Activated naive CD4-positive, alpha-beta T cell treated with anti-CD3 and anti-CD28 coated beads, Interleukin-2, amount 50 U/mL, for 24 hours (primary cell): ENCODE measurements around the gene MDM2.
"Not testable (repeated sequence)": the region's sequence is repeated elsewhere in the genome, so short reads cannot be mapped to it uniquely, and the experiment has no call there.

Source experiments
- H3K27ac Mint-ChIP-seq: one replicate; pipeline ENCODE4 v1.8.0; 2021; ENCODE audit warnings: mild to moderate bottlenecking, mixed read lengths
- H3K27me3 Mint-ChIP-seq: one replicate; pipeline ENCODE4 v1.8.0; 2021; ENCODE audit warnings: mixed read lengths
- H3K36me3 Mint-ChIP-seq: one replicate; pipeline ENCODE4 v1.8.0; 2021; ENCODE audit warnings: mixed read lengths
- H3K4me1 Mint-ChIP-seq: one replicate; pipeline ENCODE4 v1.8.0; 2021; ENCODE audit warnings: mixed read lengths
- H3K4me3 Mint-ChIP-seq: one replicate; pipeline ENCODE4 v1.8.0; 2021; ENCODE audit warnings: mild to moderate bottlenecking, mixed read lengths
- H3K9me3 Mint-ChIP-seq: one replicate; pipeline ENCODE4 v1.8.0; 2021; ENCODE audit warnings: mixed read lengths

MDM2 gene

GRCh38 chr12:68825569-68826217 is 17.7 kb downstream of the MDM2 start:
- peaks cover 56% of the 10 kb centered on the region for H3K4me1 Mint-ChIP-seq
- H3K27ac Mint-ChIP-seq: peak overlapping the region; percentile 94
- H3K27me3 Mint-ChIP-seq: no peaks in the 10 kb centered on the region
- H3K9me3 Mint-ChIP-seq: no peaks in the 10 kb centered on the region
- H3K4me3 Mint-ChIP-seq: peak overlapping the region; percentile 73
- peaks cover 29% of the 10 kb centered on the region for H3K36me3 Mint-ChIP-seq

GRCh38 chr12:68827895-68828671 is 20.1 kb downstream of the MDM2 start:
- no peaks in the 10 kb centered on the region for H3K9me3 Mint-ChIP-seq
- no peaks in the 10 kb centered on the region for H3K27me3 Mint-ChIP-seq
- peak overlapping the region; percentile 68 for H3K4me3 Mint-ChIP-seq
- peaks cover 45% of the 10 kb centered on the region for H3K4me1 Mint-ChIP-seq
- peaks cover 30% of the 10 kb centered on the region for H3K36me3 Mint-ChIP-seq
- H3K27ac Mint-ChIP-seq: peak overlapping the region; percentile 95

- peak overlapping the region; percentile 15 for H3K4me3 Mint-ChIP-seq
- H3K27ac Mint-ChIP-seq: peak overlapping the region; percentile 65
- H3K4me1 Mint-ChIP-seq: peaks cover 39% of the 10 kb centered on the region
- H3K9me3 Mint-ChIP-seq: no peaks in the 10 kb centered on the region
- no peaks in the 10 kb centered on the region for H3K27me3 Mint-ChIP-seq
- peaks cover 30% of the 10 kb centered on the region for H3K36me3 Mint-ChIP-seq
Observed at GRCh38 chr12:68828672-68829068, 20.7 kb downstream of the MDM2 start.

GRCh38 chr12:68831272-68831671 is 23.3 kb downstream of the MDM2 start:
- H3K27me3 Mint-ChIP-seq: no peaks in the 10 kb centered on the region
- no peak overlapping the region for H3K4me3 Mint-ChIP-seq
- peaks cover 26% of the 10 kb centered on the region for H3K36me3 Mint-ChIP-seq
- no peak overlapping the region for H3K27ac Mint-ChIP-seq
- H3K4me1 Mint-ChIP-seq: peaks cover 29% of the 10 kb centered on the region
- no peaks in the 10 kb centered on the region for H3K9me3 Mint-ChIP-seq

GRCh38 chr12:68831751-68832503 is 23.9 kb downstream of the MDM2 start:
- Mint-ChIP-seq H3K4me3 (no peak overlapping the region), H3K27me3 (no peaks in the 10 kb centered on the region), H3K27ac (no peak overlapping the region), H3K36me3 (peaks cover 27% of the 10 kb centered on the region), H3K4me1 (peaks cover 28% of the 10 kb centered on the region), H3K9me3 (no peaks in the 10 kb centered on the region)

GRCh38 chr12:68832504-68832867 is 24.5 kb downstream of the MDM2 start:
- no peak overlapping the region for H3K4me3 Mint-ChIP-seq
- no peak overlapping the region for H3K27ac Mint-ChIP-seq
- H3K9me3 Mint-ChIP-seq: no peaks in the 10 kb centered on the region
- peaks cover 23% of the 10 kb centered on the region for H3K4me1 Mint-ChIP-seq
- H3K27me3 Mint-ChIP-seq: no peaks in the 10 kb centered on the region
- peaks cover 21% of the 10 kb centered on the region for H3K36me3 Mint-ChIP-seq

GRCh38 chr12:68833508-68833907 is 25.5 kb downstream of the MDM2 start:
- no peak overlapping the region for H3K27ac Mint-ChIP-seq
- no peaks in the 10 kb centered on the region for H3K9me3 Mint-ChIP-seq
- H3K36me3 Mint-ChIP-seq: peaks cover 27% of the 10 kb centered on the region
- H3K4me1 Mint-ChIP-seq: peaks cover 22% of the 10 kb centered on the region
- H3K27me3 Mint-ChIP-seq: no peaks in the 10 kb centered on the region
- no peak overlapping the region for H3K4me3 Mint-ChIP-seq

GRCh38 chr12:68835333-68835908 is 27.4 kb downstream of the MDM2 start:
- peak overlapping the region; percentile 25 for H3K27ac Mint-ChIP-seq
- H3K27me3 Mint-ChIP-seq: no peaks in the 10 kb centered on the region
- peaks cover 22% of the 10 kb centered on the region for H3K36me3 Mint-ChIP-seq
- H3K4me1 Mint-ChIP-seq: peaks cover 17% of the 10 kb centered on the region
- H3K9me3 Mint-ChIP-seq: no peaks in the 10 kb centered on the region
- no peak overlapping the region for H3K4me3 Mint-ChIP-seq

GRCh38 chr12:68837215-68837614 is 29.2 kb downstream of the MDM2 start:
- Mint-ChIP-seq H3K27ac (no peak overlapping the region), H3K4me3 (no peak overlapping the region), H3K36me3 (peaks cover 24% of the 10 kb centered on the region), H3K27me3 (no peaks in the 10 kb centered on the region), H3K9me3 (no peaks in the 10 kb centered on the region), H3K4me1 (peaks cover 20% of the 10 kb centered on the region)

- Mint-ChIP-seq H3K4me1 (peaks cover 24% of the 10 kb centered on the region), H3K4me3 (no peak overlapping the region), H3K9me3 (no peaks in the 10 kb centered on the region), H3K27ac (peak overlapping the region; percentile 66), H3K36me3 (peaks cover 28% of the 10 kb centered on the region), H3K27me3 (no peaks in the 10 kb centered on the region)
Observed at GRCh38 chr12:68838046-68838886, 30.3 kb downstream of the MDM2 start.

GRCh38 chr12:68839183-68840147 is 31.5 kb downstream of the MDM2 start:
- Mint-ChIP-seq H3K27ac (no peak overlapping the region), H3K4me1 (peaks cover 28% of the 10 kb centered on the region)

GRCh38 chr12:68841175-68841574 is 33.2 kb downstream of the MDM2 start:
- Mint-ChIP-seq H3K4me1 (peaks cover 17% of the 10 kb centered on the region), H3K36me3 (peaks cover 21% of the 10 kb centered on the region)
- H3K4me3 Mint-ChIP-seq, H3K27ac Mint-ChIP-seq, H3K9me3 Mint-ChIP-seq, H3K27me3 Mint-ChIP-seq: not testable (repeated sequence)

More at GRCh38 chr12:68839183-68840147, 31.5 kb downstream of the MDM2 start:
- Mint-ChIP-seq H3K4me3 (no peak overlapping the region), H3K9me3 (no peaks in the 10 kb centered on the region), H3K27me3 (no peaks in the 10 kb centered on the region), H3K36me3 (peaks cover 26% of the 10 kb centered on the region)

GRCh38 chr12:68841717-68842116 is 33.7 kb downstream of the MDM2 start:
- Mint-ChIP-seq H3K4me1 (peaks cover 17% of the 10 kb centered on the region), H3K36me3 (peaks cover 19% of the 10 kb centered on the region), H3K4me3 (no peak overlapping the region), H3K27ac (no peak overlapping the region), H3K27me3 (no peaks in the 10 kb centered on the region), H3K9me3 (no peaks in the 10 kb centered on the region)

- Mint-ChIP-seq H3K27me3 (no peaks in the 10 kb centered on the region), H3K36me3 (peaks cover 19% of the 10 kb centered on the region), H3K9me3 (no peaks in the 10 kb centered on the region), H3K27ac (peak overlapping the region; percentile 52), H3K4me3 (no peak overlapping the region), H3K4me1 (peaks cover 17% of the 10 kb centered on the region)
Observed at GRCh38 chr12:68842123-68842522, 34.1 kb downstream of the MDM2 start.
